Colon (tissue), 2 donors: ENCODE results near the gene FAM204A.

ENCODE experiments used
- FAIRE-seq: peaks from 2 replicates; lab custom pipeline; 2012; peaks lifted over from hg19 to GRCh38; lab: Jason Lieb, UNC
- donor health status: control.
- donor health status: control.

FAM204A gene

DNA sequence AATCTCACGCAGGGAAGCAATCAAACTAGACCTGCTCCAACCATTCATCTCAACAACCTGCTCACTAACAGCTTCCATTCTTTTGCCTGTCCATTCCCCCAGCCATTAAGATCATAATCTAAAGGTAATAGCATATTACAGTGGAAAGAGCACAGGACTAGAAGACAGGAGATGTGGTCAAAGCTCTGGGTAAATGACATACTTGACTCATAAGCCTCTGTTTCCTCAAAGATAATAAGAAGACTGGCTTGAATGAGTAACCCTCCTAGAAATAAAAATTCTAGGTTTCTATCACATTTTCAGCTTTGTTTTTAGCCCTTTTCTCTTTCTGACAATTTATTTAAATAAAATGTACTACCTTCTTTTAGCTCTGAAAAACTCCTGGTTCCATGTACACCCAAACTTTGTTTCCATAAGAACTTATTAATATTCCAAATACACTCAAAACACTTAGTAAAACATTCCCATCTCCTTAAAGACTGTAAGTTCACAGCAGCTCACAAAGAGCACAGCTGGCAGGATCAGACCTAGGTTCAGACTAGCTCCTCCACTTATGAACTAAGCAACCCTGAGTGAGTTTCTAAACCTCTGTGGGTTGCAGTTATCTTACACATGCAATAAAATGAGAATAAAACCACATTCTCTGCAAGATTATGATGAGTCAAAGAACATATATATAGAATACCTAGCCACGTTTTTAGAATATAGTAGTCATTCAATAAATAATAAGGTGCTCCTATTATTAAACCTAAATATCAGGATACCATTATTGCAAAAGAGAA, 11.6 kb downstream of the FAM204A start:
- FAIRE-seq: no peak

DNA sequence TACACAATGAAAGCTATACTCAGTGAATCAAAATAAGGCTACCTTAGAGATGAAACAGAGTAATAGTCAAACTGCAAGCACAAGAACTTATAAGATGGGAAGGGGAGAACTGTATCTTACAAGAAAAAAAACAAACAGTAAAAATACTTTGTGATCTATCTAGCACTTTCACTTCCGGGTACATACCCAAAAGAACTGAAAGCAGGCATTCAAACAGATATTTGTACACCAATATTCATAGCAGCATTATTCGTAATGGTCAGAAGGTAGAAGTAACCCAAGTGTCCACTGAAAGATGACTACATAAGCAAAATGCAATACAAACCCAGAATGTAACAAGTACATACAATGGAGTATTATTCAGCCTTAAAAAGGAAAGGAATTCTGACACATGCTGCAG, 18.0 kb downstream of the FAM204A start:
- FAIRE-seq: no peak

DNA sequence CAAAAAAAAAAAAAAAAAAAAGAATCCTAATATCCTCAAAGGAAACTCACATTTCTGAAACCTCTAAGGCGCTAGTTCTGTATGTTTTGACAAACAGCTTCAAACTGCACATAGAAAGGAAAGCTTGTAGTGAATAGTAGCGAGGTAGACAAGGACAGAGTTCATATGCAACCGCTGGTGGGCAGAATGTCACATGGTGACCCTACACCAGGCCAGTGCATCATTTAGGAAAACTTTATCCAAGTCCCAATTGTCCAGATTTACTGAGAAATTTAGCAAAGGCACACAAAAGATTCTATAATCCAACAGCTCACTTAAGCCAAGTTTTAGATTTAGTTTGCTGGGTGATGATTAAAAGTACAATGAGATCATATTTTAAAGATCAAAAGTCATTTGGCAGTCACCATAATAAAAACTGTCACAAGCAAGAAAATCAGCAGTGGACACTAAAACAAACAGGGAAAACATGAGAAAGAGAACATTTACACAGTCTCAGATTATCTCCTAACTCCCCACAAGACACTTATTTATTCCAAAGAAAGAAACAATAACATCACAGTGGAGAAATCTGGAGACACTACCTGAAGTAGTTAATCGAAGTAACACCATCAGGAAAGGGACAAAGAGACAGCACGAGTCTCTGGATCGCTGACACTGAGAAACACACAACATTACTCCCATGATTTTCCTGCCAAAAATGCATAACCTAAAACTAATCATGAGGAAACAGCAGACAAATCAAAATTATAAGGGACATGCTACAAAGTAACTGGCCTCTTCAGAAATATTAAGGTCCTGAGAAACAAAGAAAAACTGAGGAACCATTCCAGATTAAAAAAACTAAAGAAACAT, 20.2 kb downstream of the FAM204A start:
- no peak for FAIRE-seq

- no peak for FAIRE-seq
These were observed 26.5 kb downstream of the FAM204A start for GRCh38 chr10:118315629-118316028.

GRCh38 chr10:118314882-118315281, 27.2 kb downstream of the FAM204A start:
- FAIRE-seq: no peak

GRCh38 chr10:118311505-118311904, 30.6 kb downstream of the FAM204A start:
- FAIRE-seq: no peak

DNA sequence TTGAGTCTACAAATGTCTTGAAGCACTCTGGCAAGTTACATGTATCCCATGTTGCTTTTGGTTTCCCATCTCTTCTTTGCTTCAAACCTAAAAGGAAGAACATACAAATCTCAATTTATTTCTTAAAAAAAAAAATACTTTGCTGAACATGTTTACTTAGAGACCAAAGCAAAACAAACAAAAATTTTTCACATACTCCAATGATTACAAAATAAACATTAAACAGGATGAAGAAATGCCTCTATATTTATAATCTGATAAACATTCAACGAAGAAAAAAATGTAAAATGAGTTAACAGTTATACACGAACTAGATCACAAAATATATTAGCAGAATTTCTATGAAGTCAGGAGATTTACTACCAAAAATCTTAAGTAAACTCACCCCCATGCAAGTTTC, 31.3 kb downstream of the FAM204A start:
- peak; percentile 21 for FAIRE-seq

DNA sequence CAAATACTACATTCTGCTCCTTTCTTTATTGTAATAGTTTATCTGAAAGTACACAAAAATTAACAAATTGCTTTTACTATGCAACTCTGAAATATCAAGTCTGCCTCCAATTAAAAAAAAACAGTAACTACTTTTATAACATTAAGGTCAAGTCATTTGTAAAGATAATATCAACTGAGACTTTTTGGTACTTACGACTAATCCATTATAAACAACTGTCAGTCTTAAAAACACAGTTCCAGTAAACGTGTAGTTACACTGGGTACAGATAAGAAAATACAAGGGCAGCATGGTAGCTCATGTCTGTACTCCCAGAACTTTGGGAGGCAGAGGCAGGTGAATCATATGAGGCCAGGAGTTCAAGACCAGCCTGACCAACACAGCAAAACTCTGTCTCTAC, 32.2 kb downstream of the FAM204A start:
- FAIRE-seq: no peak

GRCh38 chr10:118308664-118309063, 33.5 kb downstream of the FAM204A start:
- FAIRE-seq: no peak

- FAIRE-seq: no peak
These were observed 34.3 kb downstream of the FAM204A start for GRCh38 chr10:118307859-118308258.

- FAIRE-seq: no peak
These were observed 34.9 kb downstream of the FAM204A start for GRCh38 chr10:118307220-118307619.

- peak; percentile 57 for FAIRE-seq
These were observed 36.4 kb downstream of the FAM204A start for GRCh38 chr10:118305730-118306129.

GRCh38 chr10:118304521-118304920, 37.6 kb downstream of the FAM204A start:
- FAIRE-seq: no peak

GRCh38 chr10:118301211-118301610, 40.9 kb downstream of the FAM204A start:
- no peak for FAIRE-seq

DNA sequence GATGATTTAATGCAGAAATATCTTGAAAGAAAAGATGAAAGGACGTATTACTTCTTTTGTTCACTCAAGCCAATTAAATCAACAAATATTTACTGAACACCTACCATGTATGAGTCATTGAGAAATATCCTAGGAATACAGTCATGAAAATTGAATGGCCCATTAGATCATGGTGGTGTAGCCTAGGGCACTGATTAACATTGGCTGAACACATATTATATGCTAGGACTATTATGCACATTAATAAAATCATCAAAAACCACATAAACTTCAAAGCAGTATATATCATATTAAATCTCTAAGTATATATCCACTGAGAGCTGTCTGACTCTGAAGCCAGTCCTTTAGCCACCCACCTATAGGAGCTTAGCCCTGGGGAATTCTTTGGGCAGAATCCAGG, 41.8 kb downstream of the FAM204A start:
- FAIRE-seq: no peak

- no peak for FAIRE-seq
These were observed 43.3 kb downstream of the FAM204A start for GRCh38 chr10:118298787-118299186.

DNA sequence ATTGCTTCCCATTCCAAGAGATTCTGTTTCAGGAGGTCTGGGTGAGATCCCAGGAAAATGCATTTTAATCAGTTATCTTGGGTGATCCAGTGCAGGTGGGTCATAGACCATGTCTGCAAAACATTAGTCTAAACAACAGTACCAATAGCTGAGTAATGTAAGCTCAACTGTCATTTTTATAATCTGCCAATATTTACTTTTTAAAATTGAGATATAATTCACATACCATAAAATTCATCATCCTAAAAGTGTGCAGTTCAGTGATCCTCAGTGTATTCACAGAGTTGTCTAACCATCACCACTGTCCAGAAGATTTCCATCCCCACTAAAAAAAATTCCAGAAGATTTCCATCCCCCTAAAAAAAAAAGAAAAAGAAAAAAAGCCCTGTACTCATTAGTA, 51.0 kb downstream of the FAM204A start:
- no peak for FAIRE-seq

DNA sequence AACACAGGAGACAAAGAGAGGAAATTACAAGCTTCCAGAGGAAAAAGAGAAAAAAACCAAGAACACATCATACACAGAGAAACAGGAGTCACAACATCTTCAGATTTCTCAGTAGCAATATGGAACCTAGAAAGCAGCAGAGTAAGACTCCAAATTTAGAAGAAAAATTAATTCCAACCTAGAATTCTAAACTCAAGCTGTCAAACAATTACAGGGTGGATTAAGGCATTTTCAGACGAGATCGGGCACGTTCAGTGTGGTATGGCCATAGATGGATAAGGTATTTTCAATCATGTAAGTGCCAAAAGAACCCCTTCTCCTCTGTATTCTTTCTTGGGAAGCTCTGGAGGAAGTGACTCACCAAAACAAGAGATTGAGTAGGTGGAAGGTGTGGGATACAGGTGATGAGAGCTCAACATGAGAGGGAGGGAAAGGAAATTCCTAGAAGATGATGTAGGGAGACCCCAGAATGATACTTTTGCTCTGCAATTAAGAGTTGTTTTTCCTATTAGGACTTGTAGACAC, 51.6 kb downstream of the FAM204A start:
- no peak for FAIRE-seq

DNA sequence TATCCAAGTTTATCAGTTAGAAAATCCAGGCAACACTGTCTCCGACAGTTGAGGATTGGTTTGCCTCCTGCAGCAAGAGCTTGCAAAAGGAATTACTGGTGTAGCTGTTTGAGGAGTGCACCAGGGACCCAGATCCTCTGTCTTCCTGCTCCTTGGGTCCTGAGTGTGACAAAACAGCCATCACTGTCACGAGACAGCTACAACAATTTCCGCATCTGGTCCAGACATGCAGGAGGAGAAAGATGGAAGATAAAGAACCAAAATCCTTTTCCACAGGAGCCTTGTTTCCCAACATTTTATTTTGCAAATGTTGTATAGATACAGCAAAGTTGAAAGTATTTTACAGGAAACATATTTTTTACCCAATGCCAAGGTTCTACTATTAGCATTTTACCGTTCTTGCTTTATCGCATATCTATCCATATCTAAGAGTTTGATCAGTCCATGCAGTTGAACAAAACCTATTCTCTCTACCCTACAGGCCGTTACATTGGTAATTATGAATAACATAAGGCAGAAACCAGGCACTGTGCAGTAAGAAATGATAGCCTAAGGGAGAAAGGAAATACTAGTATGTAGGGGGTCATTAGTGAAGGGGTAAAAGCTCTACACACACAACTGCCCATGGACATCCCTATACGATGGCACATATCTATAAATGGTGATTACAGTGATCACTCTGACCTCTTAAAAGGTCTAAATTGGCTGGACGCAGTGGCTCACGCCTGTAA, 54.9 kb downstream of the FAM204A start:
- FAIRE-seq: no peak

DNA sequence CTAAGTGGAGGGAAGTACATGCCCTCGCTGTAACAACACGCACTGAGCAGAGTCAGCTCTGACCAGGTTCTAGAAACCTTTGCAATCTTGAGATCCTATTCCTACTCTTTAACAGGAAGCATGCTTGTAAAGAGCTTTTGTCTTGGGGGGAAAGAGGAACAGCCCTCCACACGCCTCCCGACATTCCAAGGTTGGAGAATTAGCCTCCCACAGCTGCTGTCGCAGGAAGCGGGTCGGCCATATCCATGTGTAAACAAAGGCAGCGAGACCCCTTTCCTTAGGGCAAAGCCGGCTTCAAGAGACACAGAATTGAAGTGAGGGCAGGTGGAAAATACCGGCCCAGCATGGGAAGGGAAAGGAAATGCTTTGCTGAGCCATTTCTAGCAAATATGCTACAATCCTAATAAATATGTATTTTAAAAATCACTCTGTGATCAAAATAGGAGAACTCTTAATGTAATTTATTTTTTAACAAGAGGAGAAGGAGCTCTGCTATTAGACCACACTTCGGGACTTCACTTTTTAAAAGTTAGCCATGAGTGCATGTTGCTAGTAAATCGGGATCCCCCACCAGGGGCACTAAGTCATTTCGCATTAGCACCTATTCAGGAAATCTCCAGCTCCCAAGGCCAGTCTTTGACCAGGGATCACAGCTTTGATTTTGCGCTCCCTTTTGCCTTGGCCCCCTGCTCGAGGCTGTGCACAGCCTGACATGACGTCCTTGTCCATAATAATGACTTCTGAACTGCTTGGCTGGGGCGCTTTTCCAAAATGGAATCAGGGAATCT, 55.9 kb downstream of the FAM204A start:
- FAIRE-seq: no peak

DNA sequence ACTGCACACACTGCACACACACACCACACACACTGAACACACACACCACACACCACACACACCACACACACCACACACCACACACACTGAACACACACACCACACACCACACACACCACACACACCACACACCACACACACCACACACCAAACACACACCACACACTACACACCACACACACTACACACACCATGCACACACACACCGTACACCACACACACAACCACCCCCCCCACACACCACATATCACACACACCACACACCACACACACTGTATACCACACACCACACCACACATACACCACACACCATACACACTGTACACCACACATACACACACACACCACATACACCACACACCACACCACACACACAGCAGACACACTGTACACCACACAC, 59.5 kb downstream of the FAM204A start:
- peak; percentile 28 for FAIRE-seq

DNA sequence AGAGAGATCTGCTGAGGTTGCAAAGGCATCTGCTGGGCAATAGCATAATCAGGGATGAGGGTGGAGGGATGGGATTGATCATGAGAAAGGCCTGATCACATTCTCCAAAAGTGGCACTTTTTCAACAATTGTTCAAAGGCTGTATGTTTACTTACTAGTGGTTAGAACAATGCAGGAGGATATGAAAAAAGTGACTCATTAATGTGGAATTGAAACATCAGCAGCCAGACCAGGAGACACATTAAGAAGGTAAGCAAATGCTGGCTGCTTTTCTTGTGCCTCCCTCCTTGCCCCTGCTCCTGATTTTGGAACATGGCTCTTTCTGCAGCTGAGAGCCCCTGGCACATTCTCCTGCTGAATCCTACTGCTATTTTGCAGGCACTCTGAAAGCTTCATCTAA, 63.5 kb downstream of the FAM204A start:
- no peak for FAIRE-seq
